GM21381 (cell line): ENCODE data around the gene CCL23.
"Not testable (repeated sequence)": the region's sequence is repeated elsewhere in the genome, so short reads cannot be mapped to it uniquely, and the experiment has no call there.

Experiments used
- ATAC-seq: cut with Tn5 transposase; IDR thresholded peaks from one replicate; pipeline ENCODE4 v1.9.1; 2021; ENCODE audit warnings: mild to moderate bottlenecking, moderate library complexity; ENCODE audit not compliant: unreplicated experiment

CCL23 gene

GRCh38 chr17:36008998-36009665 lies 8.6 kb downstream of the CCL23 start:
- ATAC-seq = no peak

GRCh38 chr17:36004594-36005108 lies 13.1 kb downstream of the CCL23 start:
- no peak for ATAC-seq

- no peak for ATAC-seq
Measured at GRCh38 chr17:36002631-36003030, 15.1 kb downstream of the CCL23 start.

GRCh38 chr17:36001862-36002603 lies 15.7 kb downstream of the CCL23 start:
- no peak for ATAC-seq

DNA sequence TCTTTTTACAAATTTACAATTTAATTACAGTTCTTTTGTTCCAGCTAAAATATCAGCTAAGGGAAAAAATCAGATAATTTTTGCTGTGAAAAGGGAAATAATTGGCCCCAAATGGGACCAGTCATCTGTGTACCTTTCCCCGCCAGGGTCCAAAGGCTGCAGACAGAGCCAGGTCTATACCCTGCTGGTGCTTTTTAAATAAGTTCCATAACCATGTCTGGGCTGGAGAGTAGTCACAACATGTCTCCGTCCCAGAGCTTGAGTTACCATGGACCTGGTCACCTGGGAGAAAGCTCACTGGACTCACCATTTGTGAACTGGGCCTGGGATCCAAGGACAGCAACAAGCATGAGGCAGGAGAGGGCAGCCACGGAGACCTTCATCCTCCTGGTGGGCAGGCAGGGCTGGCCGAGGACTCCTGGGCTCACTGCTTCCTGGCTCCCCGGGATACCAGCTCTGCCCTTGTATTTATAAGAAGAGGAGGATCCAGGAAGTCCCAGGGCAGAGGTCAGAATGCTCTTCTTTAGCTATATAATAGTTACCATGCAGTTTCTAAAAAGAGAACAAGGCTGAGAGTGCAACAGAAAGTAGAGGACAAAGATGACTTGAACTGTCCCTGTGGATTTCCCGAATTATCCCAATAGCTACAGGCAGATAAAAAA lies 16.5 kb downstream of the CCL23 start, which contains the start of gene CCL15:
TSS of gene CCL15 (minus strand) at position 444 of the 662 bp plus-strand sequence. CDS start at position 383, 61 bp downstream.
- ATAC-seq = no peak

DNA sequence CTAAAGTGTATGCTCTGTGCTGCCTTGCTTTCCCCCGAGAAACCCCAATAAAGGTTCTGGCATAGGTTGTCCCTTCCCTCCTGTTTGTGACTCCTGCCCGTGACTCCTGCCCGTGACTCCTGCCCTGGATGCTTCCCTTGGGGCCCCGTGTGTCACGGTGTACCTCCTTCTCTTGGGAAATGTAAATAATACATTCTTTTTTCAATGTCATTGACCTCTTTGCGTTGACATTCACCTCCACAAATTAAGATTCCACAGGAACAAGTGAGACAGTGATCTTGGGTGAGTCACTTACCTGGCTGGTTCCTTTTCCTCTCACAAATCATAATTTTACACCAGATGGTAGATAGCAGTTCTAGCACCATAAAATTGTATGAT lies 17.1 kb downstream of the CCL23 start:
- ATAC-seq = no peak

GRCh38 chr17:35998756-35999155 lies 19.0 kb downstream of the CCL23 start:
- ATAC-seq = no peak

- no peak for ATAC-seq
Measured at GRCh38 chr17:35998018-35998545, 19.7 kb downstream of the CCL23 start.

DNA sequence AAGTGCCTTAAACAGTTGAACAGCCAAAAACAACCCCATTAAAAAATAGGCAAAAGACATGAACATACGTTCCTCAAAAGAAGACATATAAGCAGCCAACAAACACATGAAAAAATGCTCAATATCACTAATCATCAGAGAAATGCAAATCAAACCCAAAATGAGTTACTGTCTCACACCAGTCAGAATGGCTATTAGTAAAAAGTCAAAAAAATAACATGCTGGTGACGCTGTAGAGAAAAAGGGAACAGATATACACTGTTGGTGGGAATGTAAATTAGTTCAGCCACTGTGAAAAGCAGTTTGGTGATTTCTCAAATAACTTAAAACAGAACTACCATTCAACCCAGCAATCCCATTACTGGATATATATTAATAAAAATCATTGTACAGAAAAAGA lies 22.4 kb downstream of the CCL23 start:
- not testable (repeated sequence) for ATAC-seq

DNA sequence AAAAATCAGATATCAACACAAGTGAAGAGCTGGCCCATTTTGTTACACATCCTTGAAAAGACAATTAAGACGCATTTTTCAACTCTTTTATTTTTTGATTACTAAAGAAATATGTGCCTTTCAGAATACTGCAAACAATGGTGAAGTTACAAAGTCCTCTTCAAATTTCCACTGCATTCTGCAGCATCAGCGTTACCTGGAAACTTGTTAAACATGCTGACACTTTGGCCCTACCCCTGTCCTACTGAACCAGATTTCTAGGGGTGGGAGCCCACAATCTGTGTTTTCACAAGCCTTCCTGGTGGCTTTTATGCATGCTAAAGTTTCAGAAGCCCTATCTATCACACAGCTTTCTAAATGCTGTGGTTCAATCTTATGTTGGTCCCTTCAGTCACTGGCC lies 26.7 kb downstream of the CCL23 start:
- ATAC-seq = no peak

GRCh38 chr17:35988164-35988563 lies 29.6 kb downstream of the CCL23 start:
- no peak for ATAC-seq

DNA sequence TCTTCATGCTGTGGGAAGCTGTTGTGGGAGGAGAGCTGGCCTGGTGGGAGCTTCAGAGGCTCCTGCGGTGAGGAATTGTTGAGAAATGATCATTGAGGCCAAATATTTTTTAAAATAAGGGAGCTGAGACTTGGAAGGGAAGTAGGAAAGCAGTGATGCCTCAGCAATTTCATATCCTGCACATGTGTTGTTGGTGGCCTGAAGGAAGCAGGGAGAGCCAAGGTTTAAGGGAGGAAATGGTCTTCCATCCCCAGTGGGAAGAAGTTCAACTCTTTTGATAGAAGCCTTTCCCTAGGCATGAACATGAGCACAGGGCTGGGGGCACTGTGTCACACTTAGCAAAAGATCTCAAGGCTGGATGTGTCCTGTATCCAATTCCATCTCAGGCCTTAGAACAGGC lies 31.1 kb downstream of the CCL23 start, which contains the start of gene CCL14:
TSS of gene CCL14 (minus strand) at position 87 of the 400 bp plus-strand sequence. CDS start at position 7, 80 bp downstream.
- ATAC-seq = no peak

DNA sequence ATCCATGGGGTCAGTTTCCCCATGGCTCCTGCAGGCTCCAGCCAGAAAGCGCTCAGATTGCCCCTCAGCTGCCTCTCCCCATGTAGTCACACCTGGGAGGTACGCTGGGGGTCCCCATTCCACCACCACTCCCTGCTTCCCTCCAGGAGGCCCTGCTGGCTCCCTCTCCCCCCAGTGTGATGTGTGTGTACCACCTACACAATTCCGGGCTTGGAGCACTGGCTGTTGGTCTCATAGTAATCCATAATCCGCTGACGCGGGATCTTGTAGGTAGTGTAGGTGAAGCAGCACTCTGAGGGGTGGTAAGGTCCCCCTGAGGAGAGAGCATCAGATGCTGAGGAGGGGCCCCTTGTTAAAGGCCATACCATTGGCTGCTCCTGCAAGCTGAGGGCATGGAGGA lies 33.6 kb downstream of the CCL23 start:
- no peak for ATAC-seq

DNA sequence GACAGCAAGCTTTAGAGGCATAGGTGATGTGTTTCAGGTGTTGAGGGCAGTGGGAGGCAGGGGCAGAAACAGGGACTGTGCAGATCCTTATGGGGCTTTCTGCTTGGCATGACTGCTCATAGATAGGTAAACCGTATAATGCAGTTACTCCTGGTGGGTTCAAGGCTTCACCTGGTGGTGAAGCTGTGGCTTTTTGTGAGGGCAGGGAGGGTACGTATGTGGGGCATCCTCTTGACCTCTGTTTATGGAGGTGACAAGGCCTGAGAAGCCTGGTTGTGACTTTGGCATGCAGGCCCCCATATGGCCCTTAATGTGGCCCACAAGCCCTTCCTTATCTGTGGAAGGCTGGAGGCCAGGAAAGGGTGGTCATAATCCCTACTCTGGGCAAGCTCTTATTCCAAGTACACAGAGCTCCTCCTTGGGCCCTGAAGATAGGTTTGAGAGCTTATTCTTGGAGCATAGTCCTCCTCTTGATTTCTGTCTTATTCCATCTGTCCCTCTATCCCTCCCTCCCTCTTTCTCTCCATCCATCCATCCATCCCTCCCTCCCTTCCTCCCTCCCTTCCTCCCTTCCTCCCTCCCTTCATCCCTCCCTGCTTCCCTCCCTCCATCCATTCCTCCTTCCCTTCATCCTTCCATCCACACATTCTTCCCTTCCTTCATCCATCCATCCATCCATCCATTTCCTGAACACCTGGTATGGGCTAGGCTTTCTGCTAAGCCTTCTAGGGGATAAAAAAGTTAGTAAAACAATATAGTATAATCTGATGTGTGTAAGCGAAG lies 35.2 kb downstream of the CCL23 start:
- ATAC-seq = no peak

DNA sequence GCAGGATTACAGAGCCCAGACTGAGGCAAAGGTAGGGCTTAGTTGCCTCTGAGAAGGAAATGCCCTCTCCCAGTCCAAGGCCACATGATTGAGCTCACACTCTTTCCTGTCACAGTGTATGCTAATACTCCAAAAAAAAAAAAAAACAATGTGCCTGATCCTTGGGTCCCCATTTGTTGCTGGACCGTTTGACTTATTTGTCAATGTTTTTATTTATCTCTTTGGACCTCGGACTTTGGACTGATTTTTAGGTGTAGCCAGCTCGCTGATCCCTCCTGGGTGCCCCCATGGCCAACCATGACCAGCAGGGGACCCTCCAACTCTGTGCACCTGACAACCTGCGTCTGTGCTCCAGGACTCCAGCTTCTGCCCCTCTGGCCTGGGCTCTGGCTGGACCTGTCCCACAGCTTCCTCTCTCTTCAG lies 35.9 kb downstream of the CCL23 start:
- ATAC-seq = no peak

DNA sequence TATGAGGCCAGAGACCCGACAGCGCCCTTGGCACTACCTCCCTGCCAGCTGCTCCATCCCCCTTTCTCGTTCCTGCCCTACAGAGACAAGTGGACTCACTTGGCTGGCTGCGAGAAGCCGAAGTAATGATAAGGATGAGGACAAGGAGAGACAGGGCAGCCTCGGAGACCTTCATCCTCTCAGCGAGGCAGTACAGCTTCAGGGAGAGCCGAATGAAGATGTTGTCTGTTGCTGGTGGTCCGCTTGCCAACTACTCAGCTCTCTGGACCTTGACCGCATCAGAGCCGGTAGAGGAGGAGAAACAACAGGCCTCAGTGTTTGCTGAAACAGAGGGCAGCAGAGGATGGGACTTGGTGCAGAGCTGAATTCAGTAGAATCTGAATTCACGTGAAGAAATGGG lies 36.5 kb downstream of the CCL23 start, which contains the start of gene CCL16:
TSS of gene CCL16 (minus strand) at position 252 of the 400 bp plus-strand sequence. CDS start at position 175, 77 bp downstream.
- no peak for ATAC-seq

GRCh38 chr17:35978346-35978745 lies 39.4 kb downstream of the CCL23 start:
- no peak for ATAC-seq

GRCh38 chr17:35977509-35977908 lies 40.3 kb downstream of the CCL23 start:
- no peak for ATAC-seq

GRCh38 chr17:35973333-35974260 lies 44.2 kb downstream of the CCL23 start:
- no peak for ATAC-seq
